HTERT RPE-1 (cell line): ENCODE measurements around the gene POLR1E.
"Not testable (repeated sequence)": the region's sequence is repeated elsewhere in the genome, so short reads cannot be mapped to it uniquely, and the experiment has no call there.

Experiments
- in situ Hi-C: fragments of 300-500 bp; cut with MboI; formaldehyde crosslinking; loops from 4 replicates; pipeline ENCODE4 v1.14.3; 2020; ENCODE audit warnings: low sequenced_read_pairs

POLR1E gene

GRCh38 chr9:37464426-37465248 lies 21.1 kb upstream of the POLR1E start:
- in situ Hi-C loops, result no loop called here

GRCh38 chr9:37465249-37466036 lies 20.3 kb upstream of the POLR1E start, which contains the start of gene ZBTB5:
ZBTB5 (minus strand) TSS chr9:37465450; CDS start chr9:37442551, 22,899 bp downstream.
- in situ Hi-C loops, result no loop called here

- in situ Hi-C loops, result no loop called here
Observed at GRCh38 chr9:37466037-37466709, 19.6 kb upstream of the POLR1E start.

- in situ Hi-C loops, result not testable (repeated sequence)
Observed at GRCh38 chr9:37467530-37467929, 18.2 kb upstream of the POLR1E start.

- in situ Hi-C loops, result no loop called here
Observed at GRCh38 chr9:37468620-37469019, 17.1 kb upstream of the POLR1E start.

- in situ Hi-C loops, result no loop called here
Observed at GRCh38 chr9:37471942-37472684, 13.6 kb upstream of the POLR1E start.

- in situ Hi-C loops, result not testable (repeated sequence)
Observed at GRCh38 chr9:37473982-37474381, 11.8 kb upstream of the POLR1E start.

- in situ Hi-C loops, result no loop called here
Observed at GRCh38 chr9:37474438-37474837, 11.3 kb upstream of the POLR1E start.

GRCh38 chr9:37476930-37477329 lies 8.8 kb upstream of the POLR1E start:
- in situ Hi-C loops, result no loop called here

- in situ Hi-C loops, result not testable (repeated sequence)
Observed at GRCh38 chr9:37477443-37477842, 8.3 kb upstream of the POLR1E start.

- in situ Hi-C loops, result not testable (repeated sequence)
Observed at GRCh38 chr9:37477987-37478619, 7.6 kb upstream of the POLR1E start.

- in situ Hi-C loops, result no loop called here
Observed at GRCh38 chr9:37480759-37481158, 5.0 kb upstream of the POLR1E start.

GRCh38 chr9:37486256-37486615 lies 488 bp downstream of the POLR1E start:
- in situ Hi-C loops, result no loop called here

GRCh38 chr9:37486616-37487548 lies 1.1 kb downstream of the POLR1E start:
- in situ Hi-C loops, result no loop called here

- in situ Hi-C loops, result no loop called here
Observed at GRCh38 chr9:37491939-37492338, 6.2 kb downstream of the POLR1E start.

GRCh38 chr9:37495571-37495970 lies 9.8 kb downstream of the POLR1E start:
- in situ Hi-C loops, result no loop called here

GRCh38 chr9:37496020-37496419 lies 10.3 kb downstream of the POLR1E start:
- in situ Hi-C loops, result no loop called here

GRCh38 chr9:37497320-37497719 lies 11.6 kb downstream of the POLR1E start:
- in situ Hi-C loops, result no loop called here

- in situ Hi-C loops, result no loop called here
Observed at GRCh38 chr9:37498457-37498856, 12.7 kb downstream of the POLR1E start.
